MM.1S (cell line): ENCODE results near the gene XPO4.

Source experiments
- EZH2 ChIP-seq: fragments of 300-600 bp; sonication (generic); optimal IDR thresholded peaks from 2 replicates; pipeline ENCODE3; 2017; ENCODE audit warnings: low read depth, mild to moderate bottlenecking, antibody characterized with exemption, low read length, mixed read lengths
- TF ChIP-seq, protein P1 (sequence below): fragments of 300-600 bp; sonication (generic); IDR thresholded peaks from 2 replicates; pipeline ENCODE4 v1.5.1; 2016; ENCODE audit warnings: antibody characterized with exemption, low read length, mixed read lengths

DNA sequence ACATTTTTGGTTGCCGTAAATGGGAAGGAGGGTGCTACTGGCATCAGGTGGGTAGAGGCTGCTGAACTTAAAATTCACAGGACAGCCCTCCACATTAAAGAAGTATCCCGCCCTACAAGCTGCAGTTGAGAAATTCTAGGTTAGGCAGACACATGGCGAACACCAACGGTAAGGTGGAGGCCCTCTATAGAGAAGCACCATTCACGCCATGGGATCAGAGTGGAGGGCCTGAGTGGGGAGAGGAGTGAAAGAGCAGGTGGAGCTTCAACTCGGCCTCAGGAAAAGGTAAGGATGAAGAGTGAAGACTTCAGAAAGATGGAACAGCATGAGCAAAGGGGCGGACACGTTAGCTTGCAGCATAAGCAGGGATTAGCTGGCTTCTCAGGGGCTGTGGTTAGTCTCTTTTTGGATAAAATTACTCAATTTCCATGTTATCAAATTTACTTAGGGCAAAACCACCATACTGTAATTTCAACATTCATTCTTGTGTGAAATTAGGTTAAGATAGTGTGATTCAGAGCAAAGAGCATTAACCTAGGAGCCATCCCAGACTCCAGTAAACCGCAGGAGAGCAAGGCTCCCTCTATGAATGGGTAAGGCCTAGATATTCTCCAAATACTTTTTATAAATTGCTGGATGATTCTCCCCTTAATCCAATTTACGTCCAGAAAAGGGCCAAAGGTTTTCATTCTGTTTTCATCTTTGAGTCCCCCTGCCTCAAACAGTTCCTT, 130.0 kb downstream of the XPO4 start:
- TF ChIP-seq, protein P1, sequence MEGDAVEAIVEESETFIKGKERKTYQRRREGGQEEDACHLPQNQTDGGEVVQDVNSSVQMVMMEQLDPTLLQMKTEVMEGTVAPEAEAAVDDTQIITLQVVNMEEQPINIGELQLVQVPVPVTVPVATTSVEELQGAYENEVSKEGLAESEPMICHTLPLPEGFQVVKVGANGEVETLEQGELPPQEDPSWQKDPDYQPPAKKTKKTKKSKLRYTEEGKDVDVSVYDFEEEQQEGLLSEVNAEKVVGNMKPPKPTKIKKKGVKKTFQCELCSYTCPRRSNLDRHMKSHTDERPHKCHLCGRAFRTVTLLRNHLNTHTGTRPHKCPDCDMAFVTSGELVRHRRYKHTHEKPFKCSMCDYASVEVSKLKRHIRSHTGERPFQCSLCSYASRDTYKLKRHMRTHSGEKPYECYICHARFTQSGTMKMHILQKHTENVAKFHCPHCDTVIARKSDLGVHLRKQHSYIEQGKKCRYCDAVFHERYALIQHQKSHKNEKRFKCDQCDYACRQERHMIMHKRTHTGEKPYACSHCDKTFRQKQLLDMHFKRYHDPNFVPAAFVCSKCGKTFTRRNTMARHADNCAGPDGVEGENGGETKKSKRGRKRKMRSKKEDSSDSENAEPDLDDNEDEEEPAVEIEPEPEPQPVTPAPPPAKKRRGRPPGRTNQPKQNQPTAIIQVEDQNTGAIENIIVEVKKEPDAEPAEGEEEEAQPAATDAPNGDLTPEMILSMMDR: no peak
- TF ChIP-seq EZH2: no peak
